Mesenchymal stem cell (in vitro differentiated cells and primary cell): ENCODE measurements around the gene TUBA4B.

Source experiments
- DNase-seq: peaks from one replicate; pipeline ENCODE4 v3.0.0-alpha.2; 2013
- H2AFZ ChIP-seq: one replicate; pipeline ENCODE4 v1.6.1; 2013; ENCODE audit warnings: low read depth, mild to moderate bottlenecking, control low read depth, inconsistent platforms, low read length, moderate library complexity
- H2AK5ac ChIP-seq: 2 replicates; pipeline ENCODE4 v1.6.1; 2013; ENCODE audit warnings: low read length, moderate library complexity, mild to moderate bottlenecking, inconsistent platforms; ENCODE audit not compliant: severe bottlenecking
- H2BK120ac ChIP-seq: one replicate; pipeline ENCODE4 v1.6.1; 2013; ENCODE audit warnings: low read depth, mild to moderate bottlenecking, inconsistent platforms, low read length, moderate library complexity
- H2BK12ac ChIP-seq, 2 experiments: one replicate each; pipeline ENCODE4 v1.6.1; 2013; ENCODE audit warnings: inconsistent platforms in 2 of 2, low read length in 2 of 2, mild to moderate bottlenecking in 2 of 2, moderate library complexity in 2 of 2, control low read depth in 1 of 2
- H2BK15ac ChIP-seq: one replicate; pipeline ENCODE4 v1.6.1; 2013; ENCODE audit warnings: mild to moderate bottlenecking, low read depth, inconsistent platforms; ENCODE audit not compliant: poor library complexity, severe bottlenecking
- H2BK5ac ChIP-seq: 2 replicates; pipeline ENCODE4 v1.6.1; 2013; ENCODE audit warnings: low read depth, mild to moderate bottlenecking, low read length, control low read depth, inconsistent platforms; ENCODE audit not compliant: poor library complexity, severe bottlenecking
- H3K14ac ChIP-seq, 2 experiments: one replicate each; pipeline ENCODE4 v1.6.1; 2013; ENCODE audit warnings: inconsistent platforms in 2 of 2, low read length in 2 of 2, control low read depth in 1 of 2, mild to moderate bottlenecking in 1 of 2, moderate library complexity in 1 of 2
- H3K18ac ChIP-seq, 2 experiments: one replicate each; pipeline ENCODE4 v1.6.1; 2013; ENCODE audit warnings: inconsistent platforms in 2 of 2, low read length in 2 of 2, control low read depth in 1 of 2, low read depth in 1 of 2, mild to moderate bottlenecking in 1 of 2
- H3K23ac ChIP-seq, 2 experiments: one replicate each; pipeline ENCODE4 v1.6.1; 2013; ENCODE audit warnings: inconsistent platforms in 2 of 2, low read length in 2 of 2, mild to moderate bottlenecking in 2 of 2, moderate library complexity in 2 of 2, control low read depth in 1 of 2
- H3K27ac ChIP-seq: 2 replicates; pipeline ENCODE4 v1.5.1; 2013; ENCODE audit warnings: mild to moderate bottlenecking, moderate library complexity, low read length, control low read depth, inconsistent platforms; ENCODE audit not compliant: poor library complexity, severe bottlenecking
- H3K27me3 ChIP-seq, 2 experiments: 2 replicates each; pipeline versions ENCODE4 v1.6.1 to v1.7.0; 2013; ENCODE audit warnings: low read length in 2 of 2, mild to moderate bottlenecking in 2 of 2, moderate library complexity in 2 of 2, control low read depth in 1 of 2, inconsistent platforms in 1 of 2; ENCODE audit not compliant: control insufficient read depth in 1 of 2, insufficient read depth in 1 of 2
- H3K36me3 ChIP-seq, 2 experiments: 2 replicates each; pipeline versions ENCODE4 v1.6.1 to v1.7.0; 2013; ENCODE audit warnings: low read length in 2 of 2, control low read depth in 1 of 2, inconsistent platforms in 1 of 2, low read depth in 1 of 2, mild to moderate bottlenecking in 1 of 2; ENCODE audit not compliant: insufficient read depth in 2 of 2, control insufficient read depth in 1 of 2
- H3K4ac ChIP-seq, 2 experiments: one replicate each; pipeline ENCODE4 v1.6.1; 2013; ENCODE audit warnings: inconsistent platforms in 2 of 2, low read length in 2 of 2, mild to moderate bottlenecking in 2 of 2, moderate library complexity in 2 of 2, control low read depth in 1 of 2, low read depth in 1 of 2
- H3K4me1 ChIP-seq: 2 replicates; pipeline ENCODE4 v1.6.1; 2013; ENCODE audit warnings: low read depth, low read length, control low read depth; ENCODE audit not compliant: control insufficient read depth, insufficient read depth
- H3K4me2 ChIP-seq: 2 replicates; pipeline ENCODE4 v1.6.1; 2013; ENCODE audit warnings: low read length, mild to moderate bottlenecking, inconsistent platforms; ENCODE audit not compliant: poor library complexity, severe bottlenecking
- H3K4me3 ChIP-seq, 2 experiments: 2 replicates each; pipeline versions ENCODE4 v1.5.1 to v1.7.0; 2013; ENCODE audit warnings: low read length in 2 of 2, mild to moderate bottlenecking in 2 of 2, control low read depth in 1 of 2, low read depth in 1 of 2; ENCODE audit not compliant: insufficient read depth in 1 of 2
- H3K79me1 ChIP-seq: replicated peaks from 2 replicates; pipeline ENCODE4 v1.6.1; 2013; ENCODE audit warnings: mild to moderate bottlenecking, control low read depth, low read length, inconsistent platforms; ENCODE audit not compliant: poor library complexity, severe bottlenecking
- H3K9ac ChIP-seq: 2 replicates; pipeline ENCODE4 v1.7.0; 2013; ENCODE audit warnings: mild to moderate bottlenecking, low read length, moderate library complexity
- H3K9me3 ChIP-seq: 2 replicates; pipeline ENCODE4 v1.7.0; 2013; ENCODE audit warnings: mild to moderate bottlenecking, low read length; ENCODE audit not compliant: control insufficient read depth
- H4K8ac ChIP-seq: one replicate; pipeline ENCODE4 v1.6.1; 2013; ENCODE audit warnings: inconsistent platforms, mild to moderate bottlenecking, low read length, moderate library complexity
- H4K91ac ChIP-seq: one replicate; pipeline ENCODE4 v1.6.1; 2013; ENCODE audit warnings: mild to moderate bottlenecking, low read length, inconsistent platforms
- WGBS: methylation state at CpG from one replicate; pipeline ENCODE4 v1.1.7; 2013; ENCODE audit warnings: mixed read lengths; 5-methylcytosine and 5-hydroxymethylcytosine counted together

Gene TUBA4B

GRCh38 chr2:219291394-219291793 lies 38.4 kb downstream of the TUBA4B start:
- Histone ChIP-seq H3K36me3 (peaks cover 4% of the 10 kb centered on the region in 2 experiments), H2BK12ac (no peak overlapping the region), H2BK120ac (no peak overlapping the region), H3K27ac (no peak overlapping the region), H3K4me1 (peaks cover 16% of the 10 kb centered on the region), H2AFZ (no peak overlapping the region), H3K79me1 (no peaks in the 10 kb centered on the region), H3K9me3 (no peaks in the 10 kb centered on the region), H2AK5ac (no peak overlapping the region), H4K91ac (no peak overlapping the region), H2BK5ac (no peak overlapping the region), H3K9ac (no peak overlapping the region), H2BK15ac (no peak overlapping the region), H3K18ac (no peak overlapping the region), H4K8ac (no peak overlapping the region), H3K4me2 (no peak overlapping the region), H3K27me3 (no peaks in the 10 kb centered on the region), H3K23ac (no peak overlapping the region), H3K14ac (no peak overlapping the region), H3K4ac (no peak overlapping the region), H3K4me3 (no peak overlapping the region)
- WGBS: 79% methylated on average over 5 of the region's 7 CpGs
- no peak for DNase-seq

- H3K79me1 ChIP-seq: no peaks in the 10 kb centered on the region
- no peak overlapping the region for H2BK120ac ChIP-seq
- 85% methylated on average over 4 of the region's 4 CpGs for WGBS
- H3K4me2 ChIP-seq: no peak overlapping the region
- H3K27ac ChIP-seq: no peak overlapping the region
- H3K4me3 ChIP-seq: no peak overlapping the region
- no peak overlapping the region for H3K14ac ChIP-seq
- no peak overlapping the region for H3K18ac ChIP-seq
- H3K9ac ChIP-seq: no peak overlapping the region
- no peak overlapping the region for H2BK15ac ChIP-seq
- H3K4me1 ChIP-seq: peaks cover 14% of the 10 kb centered on the region
- no peak overlapping the region for H4K8ac ChIP-seq
- H2AFZ ChIP-seq: no peak overlapping the region
- no peak overlapping the region for H2BK12ac ChIP-seq
- H2AK5ac ChIP-seq: no peak overlapping the region
- H3K27me3 ChIP-seq: no peaks in the 10 kb centered on the region
- no peak overlapping the region for H3K23ac ChIP-seq
- no peak overlapping the region for H2BK5ac ChIP-seq
- H3K4ac ChIP-seq: no peak overlapping the region
- H4K91ac ChIP-seq: no peak overlapping the region
- peaks cover 0 to under 1% of the 10 kb centered on the region in 2 experiments for H3K36me3 ChIP-seq
- no peaks in the 10 kb centered on the region for H3K9me3 ChIP-seq
- no peak for DNase-seq
These were observed 39.0 kb downstream of the TUBA4B start for GRCh38 chr2:219291910-219292490.

- WGBS: 99% methylated on average over 9 of the region's 9 CpGs
- no peak overlapping the region for H4K8ac ChIP-seq
These were observed 39.6 kb downstream of the TUBA4B start for GRCh38 chr2:219292616-219293015.

GRCh38 chr2:219293736-219294231 lies 40.7 kb downstream of the TUBA4B start:
- Histone ChIP-seq H2BK120ac (no peak overlapping the region), H3K4ac (no peak overlapping the region), H3K18ac (no peak overlapping the region), H3K79me1 (no peaks in the 10 kb centered on the region), H3K4me3 (no peak overlapping the region), H3K9me3 (no peaks in the 10 kb centered on the region), H3K9ac (peak overlapping the region; percentile 80), H2AK5ac (no peak overlapping the region), H2BK15ac (peak overlapping the region; percentile 1), H3K27ac (no peak overlapping the region), H4K8ac (no peak overlapping the region), H3K14ac (no peak overlapping the region), H3K4me1 (peaks cover 16% of the 10 kb centered on the region), H3K27me3 (no peaks in the 10 kb centered on the region), H2BK5ac (no peak overlapping the region), H2BK12ac (no peak overlapping the region), H3K4me2 (no peak overlapping the region), H3K23ac (no peak overlapping the region), H4K91ac (no peak overlapping the region), H2AFZ (no peak overlapping the region), H3K36me3 (no peaks in the 10 kb centered on the region)
- no peak for DNase-seq
- 97% methylated on average over 5 of the region's 5 CpGs for WGBS

More at GRCh38 chr2:219292616-219293015, 39.6 kb downstream of the TUBA4B start:
- no peak overlapping the region for H2AFZ ChIP-seq
- H3K23ac ChIP-seq: no peak overlapping the region
- no peaks in the 10 kb centered on the region for H3K36me3 ChIP-seq
- H2BK15ac ChIP-seq: no peak overlapping the region
- H3K4me3 ChIP-seq: no peak overlapping the region
- no peak for DNase-seq
- H3K4me2 ChIP-seq: no peak overlapping the region
- H2BK5ac ChIP-seq: no peak overlapping the region
- H3K79me1 ChIP-seq: no peaks in the 10 kb centered on the region
- no peak overlapping the region for H3K4ac ChIP-seq
- H3K18ac ChIP-seq: no peak overlapping the region
- H3K27ac ChIP-seq: no peak overlapping the region
- H4K91ac ChIP-seq: no peak overlapping the region
- peaks cover 14% of the 10 kb centered on the region for H3K4me1 ChIP-seq
- H3K27me3 ChIP-seq: no peaks in the 10 kb centered on the region
- H3K9ac ChIP-seq: no peak overlapping the region
- no peak overlapping the region for H3K14ac ChIP-seq
- H2BK120ac ChIP-seq: no peak overlapping the region
- no peaks in the 10 kb centered on the region for H3K9me3 ChIP-seq
- H2BK12ac ChIP-seq: no peak overlapping the region
- no peak overlapping the region for H2AK5ac ChIP-seq
